GM12872 (cell line): ENCODE results near the gene NOD2.

Experiments used
- CTCF ChIP-seq: IDR thresholded peaks from 3 replicates; pipeline ENCODE4 v1.5.1; 2011; ENCODE audit warnings: low read depth, mild to moderate bottlenecking, low read length, moderate library complexity; ENCODE audit not compliant: insufficient read depth

NOD2 gene

GRCh38 chr16:50666658-50667496 lies 26.5 kb upstream of the NOD2 start:
- TF ChIP-seq CTCF = no peak

GRCh38 chr16:50667497-50668367 lies 25.7 kb upstream of the NOD2 start:
- TF ChIP-seq CTCF = no peak

GRCh38 chr16:50668368-50669008 lies 24.9 kb upstream of the NOD2 start:
- 0 out of 3 replicates have a peak, but pooled peaks have one; percentile 12 for TF ChIP-seq CTCF

GRCh38 chr16:50669741-50670140 lies 23.7 kb upstream of the NOD2 start:
- no peak for TF ChIP-seq CTCF

- no peak for TF ChIP-seq CTCF
These were observed 22.9 kb upstream of the NOD2 start for GRCh38 chr16:50670476-50670875.

- peak; percentile 73 for TF ChIP-seq CTCF
These were observed 21.7 kb upstream of the NOD2 start for GRCh38 chr16:50671644-50672260.
